Adipocyte (in vitro differentiated cells): ENCODE results near the gene UGT1A5.
"Not testable (repeated sequence)": the region's sequence is repeated elsewhere in the genome, so short reads cannot be mapped to it uniquely, and the experiment has no call there.

Experiments
- DNase-seq: peaks from one replicate; pipeline ENCODE4 v3.0.0-alpha.2; 2015; ENCODE audit warnings: low read depth
- H3K27me3 ChIP-seq: replicated peaks from 2 replicates; pipeline ENCODE4 v1.7.0; 2013; ENCODE audit warnings: mild to moderate bottlenecking, low read length, moderate library complexity; ENCODE audit not compliant: control insufficient read depth, insufficient read depth
- H3K36me3 ChIP-seq: 2 replicates; pipeline ENCODE4 v1.7.0; 2013; ENCODE audit warnings: low read length, mild to moderate bottlenecking, moderate library complexity; ENCODE audit not compliant: control insufficient read depth, insufficient read depth, severe bottlenecking
- H3K4me1 ChIP-seq: 2 replicates; pipeline ENCODE4 v1.7.0; 2013; ENCODE audit warnings: mild to moderate bottlenecking, low read length, moderate library complexity; ENCODE audit not compliant: control insufficient read depth, insufficient read depth
- H3K4me3 ChIP-seq: 2 replicates; pipeline ENCODE4 v1.7.0; 2013; ENCODE audit warnings: mild to moderate bottlenecking, low read length, moderate library complexity
- H3K9ac ChIP-seq: 2 replicates; pipeline ENCODE4 v1.7.0; 2013; ENCODE audit warnings: mild to moderate bottlenecking, low read length, moderate library complexity
- H3K9me3 ChIP-seq: 2 replicates; pipeline ENCODE4 v1.7.0; 2013; ENCODE audit warnings: mild to moderate bottlenecking, low read length, moderate library complexity; ENCODE audit not compliant: control insufficient read depth

Gene UGT1A5

DNA sequence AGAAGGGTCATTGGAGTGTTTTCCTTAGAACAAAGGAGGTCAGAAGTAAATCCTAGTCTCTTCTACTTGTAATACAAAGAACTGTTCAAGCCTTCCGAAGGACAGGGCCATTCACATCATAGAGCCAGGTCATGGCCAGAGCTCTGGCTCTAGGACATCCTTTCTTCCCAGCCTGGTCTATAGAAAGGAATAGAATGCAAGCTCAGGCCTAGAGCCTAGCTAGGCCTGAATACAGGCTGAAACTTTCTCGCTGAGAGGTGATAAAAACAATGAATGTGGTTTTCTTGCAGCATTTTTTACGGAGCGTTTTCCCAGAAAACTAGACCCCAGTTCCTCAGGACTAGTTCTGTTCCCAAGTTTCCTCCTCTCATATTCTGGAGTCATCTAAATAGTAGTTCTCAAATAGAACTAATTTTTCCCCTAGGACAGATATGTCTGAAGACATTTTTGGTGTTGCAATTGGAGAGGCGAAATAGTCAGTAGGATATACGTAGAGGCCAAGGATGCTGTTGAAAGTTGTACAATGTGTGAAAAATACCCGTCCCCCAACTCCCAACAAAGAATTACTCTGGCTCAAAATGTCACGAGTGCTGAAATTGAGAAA, 13.2 kb upstream of the UGT1A5 start:
- DNase-seq: no peak
- H3K36me3 ChIP-seq: no peaks in the 10 kb centered on the region
- H3K9me3 ChIP-seq: no peaks in the 10 kb centered on the region
- no peaks in the 10 kb centered on the region for H3K27me3 ChIP-seq
- no peak overlapping the region for H3K4me3 ChIP-seq
- peak overlapping the region; percentile 67 for H3K9ac ChIP-seq
- peaks cover 25% of the 10 kb centered on the region for H3K4me1 ChIP-seq

DNA sequence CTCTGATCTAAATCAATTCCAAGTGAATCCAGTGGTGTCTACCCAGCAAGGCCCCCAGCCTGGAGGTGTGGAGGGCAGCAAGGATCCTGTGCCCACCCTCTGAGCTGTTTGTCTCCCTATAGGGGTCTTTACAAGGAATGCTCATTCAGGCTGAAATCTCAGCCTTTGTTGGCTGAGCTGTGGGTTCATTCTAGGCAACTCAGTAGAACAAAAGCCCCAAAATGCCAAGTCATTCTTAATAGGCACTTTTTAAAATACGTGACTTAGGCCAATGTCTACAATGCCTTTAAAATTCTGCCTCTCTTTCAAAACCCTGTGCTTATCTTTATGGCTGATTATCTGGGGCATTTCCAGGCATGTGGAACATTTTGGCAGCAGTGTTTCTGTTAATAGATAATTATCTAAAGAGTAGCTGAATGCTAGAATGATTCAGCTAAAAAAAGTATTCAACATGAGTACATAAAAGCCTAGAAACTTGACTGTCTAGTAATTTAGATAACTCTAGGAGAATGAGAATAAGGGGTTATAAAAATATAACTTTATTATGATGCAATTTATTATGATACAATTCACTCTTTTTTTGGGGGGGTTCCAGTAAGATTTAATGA, 12.6 kb upstream of the UGT1A5 start:
- peak; percentile 93 for DNase-seq
- H3K4me1 ChIP-seq: peaks cover 25% of the 10 kb centered on the region
- no peak overlapping the region for H3K4me3 ChIP-seq
- no peaks in the 10 kb centered on the region for H3K36me3 ChIP-seq
- peak overlapping the region; percentile 67 for H3K9ac ChIP-seq
- H3K27me3 ChIP-seq: no peaks in the 10 kb centered on the region
- no peaks in the 10 kb centered on the region for H3K9me3 ChIP-seq

DNA sequence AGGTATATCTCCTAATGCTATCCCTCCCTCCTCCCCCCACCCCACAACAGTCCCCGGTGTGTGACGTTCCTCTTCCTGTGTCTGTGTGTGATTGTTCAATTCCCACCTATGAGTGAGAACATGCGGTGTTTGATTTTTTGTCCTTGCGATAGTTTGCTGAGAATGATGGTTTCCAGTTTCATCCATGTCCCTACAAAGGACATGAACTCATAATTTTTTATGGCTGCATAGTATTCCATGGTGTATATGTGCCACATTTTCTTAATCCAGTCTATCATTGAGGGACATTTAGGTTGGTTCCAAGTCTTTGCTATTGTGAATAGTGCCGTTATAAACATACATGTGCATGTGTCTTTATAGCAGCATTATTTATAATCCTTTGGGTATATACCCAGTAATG, 11.9 kb upstream of the UGT1A5 start:
- DNase-seq, H3K9ac ChIP-seq, H3K36me3 ChIP-seq, H3K4me3 ChIP-seq, H3K27me3 ChIP-seq, H3K9me3 ChIP-seq: not testable (repeated sequence)
- peaks cover 26% of the 10 kb centered on the region for H3K4me1 ChIP-seq

DNA sequence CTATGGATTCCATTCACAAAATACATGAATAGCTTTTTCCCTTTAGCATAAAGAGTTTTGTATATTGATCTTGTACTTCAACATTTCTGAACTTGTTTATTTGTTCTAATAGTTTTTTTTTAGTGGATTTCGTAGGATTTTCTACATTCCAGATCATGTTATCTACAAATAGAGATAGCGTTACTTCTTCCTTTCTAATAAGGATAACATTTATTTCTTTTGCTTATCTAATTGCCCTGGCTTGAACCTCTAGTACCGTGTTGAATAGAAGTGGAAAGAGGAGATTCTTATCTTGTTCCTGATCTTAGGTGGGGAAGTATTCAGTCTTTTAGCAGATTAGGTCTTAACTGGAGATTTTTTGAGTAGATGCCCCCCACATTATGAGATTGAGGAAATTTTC, 10.5 kb upstream of the UGT1A5 start:
- Histone ChIP-seq H3K27me3 (no peaks in the 10 kb centered on the region), H3K36me3 (no peaks in the 10 kb centered on the region), H3K9me3 (no peaks in the 10 kb centered on the region), H3K4me3 (no peak overlapping the region), H3K4me1 (peaks cover 34% of the 10 kb centered on the region), H3K9ac (no peak overlapping the region)
- no peak for DNase-seq

- Histone ChIP-seq H3K36me3 (no peaks in the 10 kb centered on the region), H3K9ac (peak overlapping the region; percentile 24), H3K4me3 (no peak overlapping the region), H3K4me1 (peaks cover 25% of the 10 kb centered on the region), H3K27me3 (peaks cover 3% of the 10 kb centered on the region), H3K9me3 (no peaks in the 10 kb centered on the region)
- peak; percentile 68 for DNase-seq
These were observed 6.7 kb upstream of the UGT1A5 start for GRCh38 chr2:233705911-233706506.

GRCh38 chr2:233706720-233707119, 6.0 kb upstream of the UGT1A5 start:
- Histone ChIP-seq H3K4me1 (peaks cover 29% of the 10 kb centered on the region), H3K36me3 (no peaks in the 10 kb centered on the region), H3K4me3 (no peak overlapping the region), H3K9ac (no peak overlapping the region), H3K9me3 (no peaks in the 10 kb centered on the region), H3K27me3 (peaks cover 4% of the 10 kb centered on the region)
- peak; percentile 79 for DNase-seq

- Histone ChIP-seq H3K9ac (no peak overlapping the region), H3K4me3 (no peak overlapping the region), H3K36me3 (no peaks in the 10 kb centered on the region), H3K4me1 (peaks cover 29% of the 10 kb centered on the region), H3K27me3 (peaks cover 4% of the 10 kb centered on the region), H3K9me3 (no peaks in the 10 kb centered on the region)
- peak; percentile 69 for DNase-seq
These were observed 4.6 kb upstream of the UGT1A5 start for GRCh38 chr2:233707940-233708644.

GRCh38 chr2:233708942-233709341, 3.8 kb upstream of the UGT1A5 start:
- Histone ChIP-seq H3K9me3 (no peaks in the 10 kb centered on the region), H3K36me3 (no peaks in the 10 kb centered on the region), H3K4me3 (no peak overlapping the region), H3K27me3 (peaks cover 4% of the 10 kb centered on the region), H3K4me1 (peaks cover 29% of the 10 kb centered on the region), H3K9ac (no peak overlapping the region)
- DNase-seq: no peak

DNA sequence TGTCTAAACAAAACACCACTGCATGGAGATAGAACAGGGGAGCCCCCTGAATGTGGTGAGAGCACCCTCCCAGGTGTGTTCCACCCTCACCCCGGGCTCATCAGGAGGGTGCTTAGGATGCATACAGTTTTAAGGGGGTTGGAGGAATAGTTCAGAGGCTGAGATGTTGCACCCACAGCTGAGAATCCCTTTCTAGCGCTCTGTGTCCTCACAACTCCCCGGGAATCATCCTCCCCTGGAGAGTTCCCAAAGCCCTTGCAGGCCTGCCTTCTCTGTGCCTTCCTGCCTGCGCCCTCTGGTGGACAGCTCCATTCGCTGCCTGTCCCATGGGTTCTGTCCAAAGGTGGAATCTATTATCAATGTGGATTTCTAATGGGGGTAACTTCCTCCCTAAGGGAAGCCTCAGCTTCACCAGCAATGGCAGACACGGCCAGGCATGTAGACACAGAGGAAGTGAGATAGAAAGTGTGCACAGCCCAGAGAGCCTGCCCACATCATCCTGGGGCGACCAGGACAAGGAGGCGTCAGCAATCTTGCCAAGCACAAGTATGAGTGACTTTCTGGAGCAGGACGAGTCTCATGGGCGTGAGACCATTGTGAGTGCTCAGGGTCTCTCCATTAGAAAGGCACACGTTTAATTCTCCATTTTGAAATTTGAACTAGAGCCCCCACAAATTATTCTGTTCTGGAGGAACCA, 1.2 kb upstream of the UGT1A5 start:
- peak; percentile 95 for DNase-seq
- H3K4me3 ChIP-seq: no peak overlapping the region
- H3K4me1 ChIP-seq: peaks cover 22% of the 10 kb centered on the region
- H3K9ac ChIP-seq: no peak overlapping the region
- H3K36me3 ChIP-seq: no peaks in the 10 kb centered on the region
- peaks cover 10% of the 10 kb centered on the region for H3K27me3 ChIP-seq
- H3K9me3 ChIP-seq: no peaks in the 10 kb centered on the region

GRCh38 chr2:233713262-233713615, 532 bp downstream of the UGT1A5 start:
- DNase-seq: no peak
- Histone ChIP-seq H3K4me1 (peaks cover 7% of the 10 kb centered on the region), H3K4me3 (no peak overlapping the region), H3K27me3 (peaks cover 27% of the 10 kb centered on the region), H3K36me3 (no peaks in the 10 kb centered on the region), H3K9me3 (no peaks in the 10 kb centered on the region), H3K9ac (no peak overlapping the region)

- H3K4me3 ChIP-seq: no peak overlapping the region
- no peak for DNase-seq
- H3K36me3 ChIP-seq: no peaks in the 10 kb centered on the region
- no peak overlapping the region for H3K9ac ChIP-seq
- H3K9me3 ChIP-seq: no peaks in the 10 kb centered on the region
- peaks cover 32% of the 10 kb centered on the region for H3K27me3 ChIP-seq
- peaks cover 5% of the 10 kb centered on the region for H3K4me1 ChIP-seq
These were observed 1.4 kb downstream of the UGT1A5 start for GRCh38 chr2:233714121-233714520.
